ENCODE data around the gene MRE11.

DNA sequence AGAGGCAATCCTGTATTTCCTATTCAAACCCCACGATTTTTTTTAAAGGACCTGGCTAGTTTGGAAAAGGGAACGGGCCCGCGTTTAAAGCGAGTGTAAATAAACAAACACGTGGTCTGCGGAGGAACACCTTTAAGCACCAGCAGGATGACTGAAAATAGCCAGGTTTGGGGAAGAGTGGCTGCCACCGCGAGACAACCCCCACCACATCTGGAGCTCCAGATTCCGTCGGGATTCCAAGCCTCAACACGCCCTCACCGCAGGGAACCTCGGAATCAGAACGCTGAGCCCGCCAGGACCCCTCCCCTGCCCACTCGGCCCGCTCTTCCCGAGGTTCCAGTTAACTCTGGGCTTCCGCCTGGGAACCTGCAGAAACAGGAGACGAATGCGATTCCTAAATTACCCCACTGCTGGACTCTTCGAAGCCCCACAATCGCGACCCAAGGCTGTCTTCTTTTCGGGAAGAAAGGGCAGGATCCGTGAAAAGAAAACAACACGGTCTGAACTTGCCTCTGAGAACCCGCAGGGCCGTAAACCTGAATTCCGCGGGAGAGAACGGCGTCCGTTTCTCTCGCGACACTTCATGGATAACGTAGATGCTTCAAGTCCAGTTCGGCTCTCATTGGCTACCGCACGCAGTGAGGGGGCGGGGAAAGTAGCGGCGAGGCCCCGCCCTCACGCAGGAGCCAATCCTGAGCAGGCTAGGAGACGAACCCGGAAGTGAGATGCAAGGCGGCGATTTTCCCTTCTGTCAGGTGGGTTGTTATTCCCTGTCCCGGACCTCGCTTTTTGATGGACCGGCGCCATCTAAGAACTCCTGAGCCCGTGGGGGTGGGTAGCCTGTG lies at the start of gene MRE11, which contains the start of gene ANKRD49:
- TF ChIP-seq CHD1 (IDR thresholded peaks at IDR 0.05; ENCODE audit: low read length) (no peak), POLR2A (conservative IDR thresholded peaks at IDR 0.05) (peak; percentile 85), ESRRA (IDR thresholded peaks at IDR 0.05; ENCODE audit: borderline replicate concordance, low read depth) (no peak), SIRT6 (IDR thresholded peaks at IDR 0.05; ENCODE audit: low read depth, low read length) (no peak), HCFC1 (IDR thresholded peaks at IDR 0.05; ENCODE audit: low read depth, low read length) (no peak), ETS2 (tag; IDR thresholded peaks at IDR 0.05; ENCODE audit: borderline replicate concordance, poor library complexity, severe bottlenecking) (no peak), POLR2AphosphoS2 (IDR thresholded peaks at IDR 0.05; ENCODE audit: low read length) (no peak), PHB2 (IDR thresholded peaks at IDR 0.05; ENCODE audit: low read depth) (no peak), CHCHD3 (CRISPR knock-in tag; IDR thresholded peaks at IDR 0.05) (no peak), ZFP36 (IDR thresholded peaks at IDR 0.05; ENCODE audit: low read depth, low read length, partially characterized antibody) (no peak)
- TF ChIP-seq, protein P1, sequence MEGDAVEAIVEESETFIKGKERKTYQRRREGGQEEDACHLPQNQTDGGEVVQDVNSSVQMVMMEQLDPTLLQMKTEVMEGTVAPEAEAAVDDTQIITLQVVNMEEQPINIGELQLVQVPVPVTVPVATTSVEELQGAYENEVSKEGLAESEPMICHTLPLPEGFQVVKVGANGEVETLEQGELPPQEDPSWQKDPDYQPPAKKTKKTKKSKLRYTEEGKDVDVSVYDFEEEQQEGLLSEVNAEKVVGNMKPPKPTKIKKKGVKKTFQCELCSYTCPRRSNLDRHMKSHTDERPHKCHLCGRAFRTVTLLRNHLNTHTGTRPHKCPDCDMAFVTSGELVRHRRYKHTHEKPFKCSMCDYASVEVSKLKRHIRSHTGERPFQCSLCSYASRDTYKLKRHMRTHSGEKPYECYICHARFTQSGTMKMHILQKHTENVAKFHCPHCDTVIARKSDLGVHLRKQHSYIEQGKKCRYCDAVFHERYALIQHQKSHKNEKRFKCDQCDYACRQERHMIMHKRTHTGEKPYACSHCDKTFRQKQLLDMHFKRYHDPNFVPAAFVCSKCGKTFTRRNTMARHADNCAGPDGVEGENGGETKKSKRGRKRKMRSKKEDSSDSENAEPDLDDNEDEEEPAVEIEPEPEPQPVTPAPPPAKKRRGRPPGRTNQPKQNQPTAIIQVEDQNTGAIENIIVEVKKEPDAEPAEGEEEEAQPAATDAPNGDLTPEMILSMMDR (IDR thresholded peaks at IDR 0.05 in 2 of 3, conservative IDR thresholded peaks at IDR 0.05 in 1 of 3; ENCODE audit: insufficient read depth in 2 of 3, low read depth in 1 of 3, low read length in 3 of 3): no peak
- TF ChIP-seq, protein P2, sequence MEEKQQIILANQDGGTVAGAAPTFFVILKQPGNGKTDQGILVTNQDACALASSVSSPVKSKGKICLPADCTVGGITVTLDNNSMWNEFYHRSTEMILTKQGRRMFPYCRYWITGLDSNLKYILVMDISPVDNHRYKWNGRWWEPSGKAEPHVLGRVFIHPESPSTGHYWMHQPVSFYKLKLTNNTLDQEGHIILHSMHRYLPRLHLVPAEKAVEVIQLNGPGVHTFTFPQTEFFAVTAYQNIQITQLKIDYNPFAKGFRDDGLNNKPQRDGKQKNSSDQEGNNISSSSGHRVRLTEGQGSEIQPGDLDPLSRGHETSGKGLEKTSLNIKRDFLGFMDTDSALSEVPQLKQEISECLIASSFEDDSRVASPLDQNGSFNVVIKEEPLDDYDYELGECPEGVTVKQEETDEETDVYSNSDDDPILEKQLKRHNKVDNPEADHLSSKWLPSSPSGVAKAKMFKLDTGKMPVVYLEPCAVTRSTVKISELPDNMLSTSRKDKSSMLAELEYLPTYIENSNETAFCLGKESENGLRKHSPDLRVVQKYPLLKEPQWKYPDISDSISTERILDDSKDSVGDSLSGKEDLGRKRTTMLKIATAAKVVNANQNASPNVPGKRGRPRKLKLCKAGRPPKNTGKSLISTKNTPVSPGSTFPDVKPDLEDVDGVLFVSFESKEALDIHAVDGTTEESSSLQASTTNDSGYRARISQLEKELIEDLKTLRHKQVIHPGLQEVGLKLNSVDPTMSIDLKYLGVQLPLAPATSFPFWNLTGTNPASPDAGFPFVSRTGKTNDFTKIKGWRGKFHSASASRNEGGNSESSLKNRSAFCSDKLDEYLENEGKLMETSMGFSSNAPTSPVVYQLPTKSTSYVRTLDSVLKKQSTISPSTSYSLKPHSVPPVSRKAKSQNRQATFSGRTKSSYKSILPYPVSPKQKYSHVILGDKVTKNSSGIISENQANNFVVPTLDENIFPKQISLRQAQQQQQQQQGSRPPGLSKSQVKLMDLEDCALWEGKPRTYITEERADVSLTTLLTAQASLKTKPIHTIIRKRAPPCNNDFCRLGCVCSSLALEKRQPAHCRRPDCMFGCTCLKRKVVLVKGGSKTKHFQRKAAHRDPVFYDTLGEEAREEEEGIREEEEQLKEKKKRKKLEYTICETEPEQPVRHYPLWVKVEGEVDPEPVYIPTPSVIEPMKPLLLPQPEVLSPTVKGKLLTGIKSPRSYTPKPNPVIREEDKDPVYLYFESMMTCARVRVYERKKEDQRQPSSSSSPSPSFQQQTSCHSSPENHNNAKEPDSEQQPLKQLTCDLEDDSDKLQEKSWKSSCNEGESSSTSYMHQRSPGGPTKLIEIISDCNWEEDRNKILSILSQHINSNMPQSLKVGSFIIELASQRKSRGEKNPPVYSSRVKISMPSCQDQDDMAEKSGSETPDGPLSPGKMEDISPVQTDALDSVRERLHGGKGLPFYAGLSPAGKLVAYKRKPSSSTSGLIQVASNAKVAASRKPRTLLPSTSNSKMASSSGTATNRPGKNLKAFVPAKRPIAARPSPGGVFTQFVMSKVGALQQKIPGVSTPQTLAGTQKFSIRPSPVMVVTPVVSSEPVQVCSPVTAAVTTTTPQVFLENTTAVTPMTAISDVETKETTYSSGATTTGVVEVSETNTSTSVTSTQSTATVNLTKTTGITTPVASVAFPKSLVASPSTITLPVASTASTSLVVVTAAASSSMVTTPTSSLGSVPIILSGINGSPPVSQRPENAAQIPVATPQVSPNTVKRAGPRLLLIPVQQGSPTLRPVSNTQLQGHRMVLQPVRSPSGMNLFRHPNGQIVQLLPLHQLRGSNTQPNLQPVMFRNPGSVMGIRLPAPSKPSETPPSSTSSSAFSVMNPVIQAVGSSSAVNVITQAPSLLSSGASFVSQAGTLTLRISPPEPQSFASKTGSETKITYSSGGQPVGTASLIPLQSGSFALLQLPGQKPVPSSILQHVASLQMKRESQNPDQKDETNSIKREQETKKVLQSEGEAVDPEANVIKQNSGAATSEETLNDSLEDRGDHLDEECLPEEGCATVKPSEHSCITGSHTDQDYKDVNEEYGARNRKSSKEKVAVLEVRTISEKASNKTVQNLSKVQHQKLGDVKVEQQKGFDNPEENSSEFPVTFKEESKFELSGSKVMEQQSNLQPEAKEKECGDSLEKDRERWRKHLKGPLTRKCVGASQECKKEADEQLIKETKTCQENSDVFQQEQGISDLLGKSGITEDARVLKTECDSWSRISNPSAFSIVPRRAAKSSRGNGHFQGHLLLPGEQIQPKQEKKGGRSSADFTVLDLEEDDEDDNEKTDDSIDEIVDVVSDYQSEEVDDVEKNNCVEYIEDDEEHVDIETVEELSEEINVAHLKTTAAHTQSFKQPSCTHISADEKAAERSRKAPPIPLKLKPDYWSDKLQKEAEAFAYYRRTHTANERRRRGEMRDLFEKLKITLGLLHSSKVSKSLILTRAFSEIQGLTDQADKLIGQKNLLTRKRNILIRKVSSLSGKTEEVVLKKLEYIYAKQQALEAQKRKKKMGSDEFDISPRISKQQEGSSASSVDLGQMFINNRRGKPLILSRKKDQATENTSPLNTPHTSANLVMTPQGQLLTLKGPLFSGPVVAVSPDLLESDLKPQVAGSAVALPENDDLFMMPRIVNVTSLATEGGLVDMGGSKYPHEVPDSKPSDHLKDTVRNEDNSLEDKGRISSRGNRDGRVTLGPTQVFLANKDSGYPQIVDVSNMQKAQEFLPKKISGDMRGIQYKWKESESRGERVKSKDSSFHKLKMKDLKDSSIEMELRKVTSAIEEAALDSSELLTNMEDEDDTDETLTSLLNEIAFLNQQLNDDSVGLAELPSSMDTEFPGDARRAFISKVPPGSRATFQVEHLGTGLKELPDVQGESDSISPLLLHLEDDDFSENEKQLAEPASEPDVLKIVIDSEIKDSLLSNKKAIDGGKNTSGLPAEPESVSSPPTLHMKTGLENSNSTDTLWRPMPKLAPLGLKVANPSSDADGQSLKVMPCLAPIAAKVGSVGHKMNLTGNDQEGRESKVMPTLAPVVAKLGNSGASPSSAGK (IDR thresholded peaks at IDR 0.05): peak; percentile 60

Data from K562 (cell line).